ENCODE results near the gene DNER. TPM values are rescaled to one million over a fixed set of nuclear protein-coding genes. Genes with fewer than 3 reads are reported as not detected.
"Not testable (repeated sequence)": the region's sequence is repeated elsewhere in the genome, so short reads cannot be mapped to it uniquely, and the experiment has no call there.

Gene DNER
- total and polyA plus RNA-seq, 4 donors = 0.01 TPM; not detected in 3

DNA sequence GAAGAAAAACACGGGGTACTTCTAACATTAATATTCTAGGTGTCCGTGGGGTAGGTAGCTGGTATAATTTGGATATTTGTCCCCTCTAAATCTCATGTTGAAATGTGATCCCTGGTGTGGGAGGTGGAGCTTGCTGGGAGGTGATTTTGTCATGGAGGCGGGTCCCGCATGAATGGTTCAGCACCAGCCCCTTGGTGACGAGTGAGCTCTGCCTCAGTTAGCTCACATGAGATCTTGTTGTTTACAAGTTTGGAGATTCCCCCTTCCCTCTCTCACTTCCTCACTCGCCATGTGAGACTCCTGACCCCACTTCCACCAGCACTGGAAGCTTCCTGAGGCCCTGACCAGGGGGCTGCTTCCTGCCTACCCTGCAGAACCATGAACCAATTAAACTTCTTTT, 35.4 kb upstream of the DNER start:
- Histone ChIP-seq H3K27ac (ENCODE audit: low read depth in 1 of 2, low read length in 2 of 2) (no peak overlapping the region), H3K27me3 (ENCODE audit: control insufficient read depth in 4 of 4, insufficient read depth in 4 of 4, low read length in 3 of 4) (no peaks in the 10 kb centered on the region), H3K36me3 (ENCODE audit: control insufficient read depth in 4 of 4, insufficient read depth in 3 of 4, low read depth in 1 of 4, low read length in 3 of 4) (no peaks in the 10 kb centered on the region), H3K9ac (ENCODE audit: low read depth in 1 of 2, low read length in 2 of 2) (no peak overlapping the region), H3K4me1 (ENCODE audit: control insufficient read depth in 4 of 4, insufficient read depth in 4 of 4, low read length in 3 of 4) (peaks cover 2 to 20% (median 6%) of the 10 kb centered on the region in 4 donors), H3K4me3 (ENCODE audit: low read depth in 1 of 3, low read length in 3 of 3) (no peak overlapping the region), H3K9me3 (ENCODE audit: control insufficient read depth in 4 of 4, low read length in 3 of 4) (no peaks in the 10 kb centered on the region)
- WGBS = 83% methylated on average over 6 of the region's 6 CpGs
- TF ChIP-seq, protein P1, sequence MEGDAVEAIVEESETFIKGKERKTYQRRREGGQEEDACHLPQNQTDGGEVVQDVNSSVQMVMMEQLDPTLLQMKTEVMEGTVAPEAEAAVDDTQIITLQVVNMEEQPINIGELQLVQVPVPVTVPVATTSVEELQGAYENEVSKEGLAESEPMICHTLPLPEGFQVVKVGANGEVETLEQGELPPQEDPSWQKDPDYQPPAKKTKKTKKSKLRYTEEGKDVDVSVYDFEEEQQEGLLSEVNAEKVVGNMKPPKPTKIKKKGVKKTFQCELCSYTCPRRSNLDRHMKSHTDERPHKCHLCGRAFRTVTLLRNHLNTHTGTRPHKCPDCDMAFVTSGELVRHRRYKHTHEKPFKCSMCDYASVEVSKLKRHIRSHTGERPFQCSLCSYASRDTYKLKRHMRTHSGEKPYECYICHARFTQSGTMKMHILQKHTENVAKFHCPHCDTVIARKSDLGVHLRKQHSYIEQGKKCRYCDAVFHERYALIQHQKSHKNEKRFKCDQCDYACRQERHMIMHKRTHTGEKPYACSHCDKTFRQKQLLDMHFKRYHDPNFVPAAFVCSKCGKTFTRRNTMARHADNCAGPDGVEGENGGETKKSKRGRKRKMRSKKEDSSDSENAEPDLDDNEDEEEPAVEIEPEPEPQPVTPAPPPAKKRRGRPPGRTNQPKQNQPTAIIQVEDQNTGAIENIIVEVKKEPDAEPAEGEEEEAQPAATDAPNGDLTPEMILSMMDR (IDR thresholded peaks at IDR 0.05; ENCODE audit: low read depth, low read length, missing input control) = no peak
- no peak for DNase-seq (ENCODE audit: low spot score)

GRCh38 chr2:229748950-229749349, 34.6 kb upstream of the DNER start:
- Histone ChIP-seq H3K36me3 (ENCODE audit: control insufficient read depth in 4 of 4, insufficient read depth in 3 of 4, low read depth in 1 of 4, low read length in 3 of 4) (no peaks in the 10 kb centered on the region), H3K9me3 (ENCODE audit: control insufficient read depth in 4 of 4, low read length in 3 of 4) (no peaks in the 10 kb centered on the region), H3K9ac (ENCODE audit: low read depth in 1 of 2, low read length in 2 of 2) (no peak overlapping the region), H3K27me3 (ENCODE audit: control insufficient read depth in 4 of 4, insufficient read depth in 4 of 4, low read length in 3 of 4) (no peaks in the 10 kb centered on the region), H3K4me1 (ENCODE audit: control insufficient read depth in 4 of 4, insufficient read depth in 4 of 4, low read length in 3 of 4) (peaks cover 2 to 17% (median 6%) of the 10 kb centered on the region in 4 donors), H3K4me3 (ENCODE audit: low read depth in 1 of 3, low read length in 3 of 3) (no peak overlapping the region), H3K27ac (ENCODE audit: low read depth in 1 of 2, low read length in 2 of 2) (no peak overlapping the region)
- TF ChIP-seq RXRA (IDR thresholded peaks at IDR 0.05) = no peak
- TF ChIP-seq, protein P1 (IDR thresholded peaks at IDR 0.05; ENCODE audit: low read depth, low read length, missing input control) = no peak
- TF ChIP-seq HNF4G (IDR thresholded peaks at IDR 0.05) = no peak
- TF ChIP-seq JUND (IDR thresholded peaks at IDR 0.05) = no peak
- TF ChIP-seq, protein P2, sequence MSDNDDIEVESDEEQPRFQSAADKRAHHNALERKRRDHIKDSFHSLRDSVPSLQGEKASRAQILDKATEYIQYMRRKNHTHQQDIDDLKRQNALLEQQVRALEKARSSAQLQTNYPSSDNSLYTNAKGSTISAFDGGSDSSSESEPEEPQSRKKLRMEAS (IDR thresholded peaks at IDR 0.05) = no peak
- no peak for TF ChIP-seq YY1 (IDR thresholded peaks at IDR 0.05)
- no peak for TF ChIP-seq RAD21 (IDR thresholded peaks at IDR 0.05)
- TF ChIP-seq FOXA2 (IDR thresholded peaks at IDR 0.05) = no peak
- no peak for TF ChIP-seq HNF4A (conservative IDR thresholded peaks at IDR 0.05)
- no peak for TF ChIP-seq TAF1 (conservative IDR thresholded peaks at IDR 0.05)
- TF ChIP-seq ATF3 (IDR thresholded peaks at IDR 0.05) = no peak
- TF ChIP-seq, protein P3, sequence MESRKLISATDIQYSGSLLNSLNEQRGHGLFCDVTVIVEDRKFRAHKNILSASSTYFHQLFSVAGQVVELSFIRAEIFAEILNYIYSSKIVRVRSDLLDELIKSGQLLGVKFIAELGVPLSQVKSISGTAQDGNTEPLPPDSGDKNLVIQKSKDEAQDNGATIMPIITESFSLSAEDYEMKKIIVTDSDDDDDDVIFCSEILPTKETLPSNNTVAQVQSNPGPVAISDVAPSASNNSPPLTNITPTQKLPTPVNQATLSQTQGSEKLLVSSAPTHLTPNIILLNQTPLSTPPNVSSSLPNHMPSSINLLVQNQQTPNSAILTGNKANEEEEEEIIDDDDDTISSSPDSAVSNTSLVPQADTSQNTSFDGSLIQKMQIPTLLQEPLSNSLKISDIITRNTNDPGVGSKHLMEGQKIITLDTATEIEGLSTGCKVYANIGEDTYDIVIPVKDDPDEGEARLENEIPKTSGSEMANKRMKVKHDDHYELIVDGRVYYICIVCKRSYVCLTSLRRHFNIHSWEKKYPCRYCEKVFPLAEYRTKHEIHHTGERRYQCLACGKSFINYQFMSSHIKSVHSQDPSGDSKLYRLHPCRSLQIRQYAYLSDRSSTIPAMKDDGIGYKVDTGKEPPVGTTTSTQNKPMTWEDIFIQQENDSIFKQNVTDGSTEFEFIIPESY (IDR thresholded peaks at IDR 0.05) = no peak
- TF ChIP-seq FOXA1 (IDR thresholded peaks at IDR 0.05) = no peak
- no peak for TF ChIP-seq NR2F2 (IDR thresholded peaks at IDR 0.05)
- WGBS = 90% methylated on average over 3 of the region's 3 CpGs
- no peak for DNase-seq (ENCODE audit: low spot score)

GRCh38 chr2:229742691-229743090, 28.3 kb upstream of the DNER start:
- H3K4me1 ChIP-seq (ENCODE audit: control insufficient read depth in 4 of 4, insufficient read depth in 4 of 4, low read length in 3 of 4) = not testable (repeated sequence)

More at GRCh38 chr2:229742691-229743090, 28.3 kb upstream of the DNER start:
- not testable (repeated sequence) for H3K4me3 ChIP-seq (ENCODE audit: low read depth in 1 of 3, low read length in 3 of 3); H3K36me3 ChIP-seq (ENCODE audit: control insufficient read depth in 4 of 4, insufficient read depth in 3 of 4, low read depth in 1 of 4, low read length in 3 of 4); H3K27me3 ChIP-seq (ENCODE audit: control insufficient read depth in 4 of 4, insufficient read depth in 4 of 4, low read length in 3 of 4); H3K9me3 ChIP-seq (ENCODE audit: control insufficient read depth in 4 of 4, low read length in 3 of 4); H3K27ac ChIP-seq (ENCODE audit: low read depth in 1 of 2, low read length in 2 of 2); H3K9ac ChIP-seq (ENCODE audit: low read depth in 1 of 2, low read length in 2 of 2); DNase-seq (ENCODE audit: low spot score)
- WGBS = 97% methylated on average over 31 of the region's 35 CpGs
